ENCODE measurements around the gene PCMT1.

GRCh38 chr6:149847939-149848267 lies 98.4 kb downstream of the PCMT1 start:
- TF ChIP-seq CTCF (IDR thresholded peaks at IDR 0.05) (no peak), POLR2A (IDR thresholded peaks at IDR 0.05) (no peak)

Data from right lobe of liver (tissue), 4 donors.